ENCODE results near the gene NSG1. TPM values are rescaled to one million over a fixed set of nuclear protein-coding genes. Genes with fewer than 3 reads are reported as not detected.

The NSG1 gene
- total RNA-seq, 4 donors from 2014 or later: 0.13 TPM; not detected in 3

DNA sequence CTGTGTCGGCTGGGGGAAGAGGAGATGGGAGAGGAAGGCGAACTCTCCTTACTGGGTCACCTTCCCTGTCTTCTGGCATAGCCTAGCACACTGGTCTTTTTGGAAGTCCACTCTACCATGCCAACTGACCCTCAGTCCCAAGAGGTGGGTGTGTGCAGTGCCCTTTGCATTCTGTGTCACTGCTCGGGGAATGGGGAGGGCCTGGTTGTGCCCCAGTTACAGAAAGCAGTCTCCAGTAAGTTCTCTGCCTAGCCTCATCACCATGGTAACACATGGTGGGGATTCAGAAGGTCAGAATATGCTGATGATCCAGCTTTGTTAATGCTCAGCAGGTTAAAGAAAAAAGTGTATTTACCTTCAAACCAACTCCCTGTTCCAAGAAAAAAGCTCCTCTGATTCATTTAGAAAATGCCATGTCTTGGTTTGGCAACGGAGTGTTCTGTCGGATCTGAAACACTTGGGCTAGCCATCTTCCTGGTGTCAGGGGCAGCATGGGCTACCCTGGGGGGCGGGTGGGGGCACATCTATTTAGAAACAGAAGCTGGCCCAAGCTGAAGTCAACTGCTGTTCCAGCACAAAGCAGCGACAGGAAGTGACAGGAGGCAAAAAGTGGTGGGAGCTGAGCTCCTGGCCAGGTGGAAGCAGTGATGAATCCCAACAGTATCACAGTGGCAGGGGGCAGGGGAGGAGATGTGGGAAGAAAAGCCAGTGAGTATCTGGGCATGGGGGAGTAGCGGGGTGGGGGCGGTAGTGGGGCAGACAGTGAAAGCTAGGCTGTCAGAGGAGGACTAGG, 37.0 kb downstream of the NSG1 start:
- no peak for TF ChIP-seq POLR2A (IDR thresholded peaks at IDR 0.05)
- TF ChIP-seq, protein P1, sequence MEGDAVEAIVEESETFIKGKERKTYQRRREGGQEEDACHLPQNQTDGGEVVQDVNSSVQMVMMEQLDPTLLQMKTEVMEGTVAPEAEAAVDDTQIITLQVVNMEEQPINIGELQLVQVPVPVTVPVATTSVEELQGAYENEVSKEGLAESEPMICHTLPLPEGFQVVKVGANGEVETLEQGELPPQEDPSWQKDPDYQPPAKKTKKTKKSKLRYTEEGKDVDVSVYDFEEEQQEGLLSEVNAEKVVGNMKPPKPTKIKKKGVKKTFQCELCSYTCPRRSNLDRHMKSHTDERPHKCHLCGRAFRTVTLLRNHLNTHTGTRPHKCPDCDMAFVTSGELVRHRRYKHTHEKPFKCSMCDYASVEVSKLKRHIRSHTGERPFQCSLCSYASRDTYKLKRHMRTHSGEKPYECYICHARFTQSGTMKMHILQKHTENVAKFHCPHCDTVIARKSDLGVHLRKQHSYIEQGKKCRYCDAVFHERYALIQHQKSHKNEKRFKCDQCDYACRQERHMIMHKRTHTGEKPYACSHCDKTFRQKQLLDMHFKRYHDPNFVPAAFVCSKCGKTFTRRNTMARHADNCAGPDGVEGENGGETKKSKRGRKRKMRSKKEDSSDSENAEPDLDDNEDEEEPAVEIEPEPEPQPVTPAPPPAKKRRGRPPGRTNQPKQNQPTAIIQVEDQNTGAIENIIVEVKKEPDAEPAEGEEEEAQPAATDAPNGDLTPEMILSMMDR (IDR thresholded peaks at IDR 0.05 in 4 of 5, conservative IDR thresholded peaks at IDR 0.05 in 1 of 5): no peak
- peaks cover 0 to 74% of the 10 kb centered on the region in 2 donors for H3K36me3 ChIP-seq
- intact Hi-C loops (cut with DNase I; ENCODE audit: low total_unique reads): no loop called here
- ATAC-seq (no peak), DNase-seq (no peak)
- H3K27ac ChIP-seq: no peak overlapping the region
- in situ Hi-C loops (cut with MboI; ENCODE audit: low sequenced_read_pairs in 4 of 4): no loop called here
- H3K9me3 ChIP-seq: no peaks in the 10 kb centered on the region
- no peaks in the 10 kb centered on the region for H3K4me1 ChIP-seq
- no peaks in the 10 kb centered on the region for H3K27me3 ChIP-seq
- H3K4me3 ChIP-seq: no peak overlapping the region

DNA sequence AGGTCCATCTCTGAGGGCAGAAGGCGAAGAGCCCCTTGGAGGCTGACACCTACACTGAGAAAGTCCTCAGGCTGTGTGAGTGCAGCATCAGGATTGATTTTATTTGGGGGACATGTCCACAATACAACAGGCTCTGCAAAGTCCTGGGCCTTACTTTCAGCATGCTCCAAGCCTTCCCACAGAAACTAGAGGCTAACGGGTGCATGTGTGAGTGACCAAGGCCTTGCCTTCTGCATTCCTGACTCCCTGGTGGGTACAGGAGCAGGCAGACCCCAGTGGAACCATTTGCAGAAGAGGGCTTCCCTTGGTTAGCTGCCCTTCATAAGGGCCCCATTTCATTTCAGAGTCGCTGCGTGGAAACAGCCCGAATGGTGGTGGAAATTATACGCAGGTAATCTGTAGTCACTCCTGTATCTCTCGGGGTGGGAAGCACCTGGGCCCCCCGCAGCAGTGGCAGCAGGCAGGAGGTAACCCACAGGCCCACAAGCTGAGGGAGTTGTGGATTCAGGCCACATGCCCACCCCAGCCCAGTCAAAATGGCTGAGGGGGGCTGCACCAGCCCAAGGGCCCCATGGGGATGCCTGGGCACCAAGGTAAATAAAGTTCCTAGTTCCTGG, 37.7 kb downstream of the NSG1 start:
- no peak for ATAC-seq
- no peak for DNase-seq
- TF ChIP-seq POLR2A (IDR thresholded peaks at IDR 0.05): no peak
- TF ChIP-seq, protein P1 (IDR thresholded peaks at IDR 0.05 in 4 of 5, conservative IDR thresholded peaks at IDR 0.05 in 1 of 5): no peak
- Histone ChIP-seq H3K4me3 (no peak overlapping the region), H3K4me1 (no peaks in the 10 kb centered on the region), H3K27ac (no peak overlapping the region), H3K27me3 (no peaks in the 10 kb centered on the region), H3K9me3 (no peaks in the 10 kb centered on the region), H3K36me3 (peaks cover 0 to 68% of the 10 kb centered on the region in 2 donors)
- in situ Hi-C loops (cut with MboI; ENCODE audit: low sequenced_read_pairs in 4 of 4) (no loop called here), intact Hi-C loops (cut with DNase I; ENCODE audit: low total_unique reads) (no loop called here)

DNA sequence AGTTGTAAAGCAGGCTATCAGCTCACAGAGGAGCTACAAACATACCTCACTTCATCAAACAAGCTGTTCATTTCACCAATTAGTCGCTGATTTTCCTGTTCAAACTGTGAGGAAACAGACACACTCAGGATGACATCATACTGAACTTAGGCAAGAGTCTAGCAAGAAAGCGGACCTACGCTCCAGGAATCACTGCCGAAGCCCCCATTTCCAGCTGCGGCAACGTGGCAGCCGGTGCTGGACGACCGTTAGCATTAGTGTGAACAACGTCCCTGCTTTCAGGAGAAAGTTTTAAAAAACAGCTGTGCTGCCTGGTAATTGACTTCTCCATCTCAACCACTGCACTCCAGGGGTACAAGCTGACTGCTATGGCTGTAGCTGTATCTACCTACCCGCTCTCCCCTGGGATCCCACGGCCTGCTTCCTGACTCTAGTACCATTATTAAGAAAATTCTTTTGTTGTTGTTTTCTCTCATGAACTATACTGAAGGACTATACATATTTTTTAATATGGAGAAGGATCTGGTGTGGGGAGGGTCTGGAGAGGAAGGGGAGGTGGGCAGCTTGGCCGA, 38.3 kb downstream of the NSG1 start:
- in situ Hi-C loops (cut with MboI; ENCODE audit: low sequenced_read_pairs in 4 of 4): no loop called here
- H3K4me1 ChIP-seq: no peaks in the 10 kb centered on the region
- no peaks in the 10 kb centered on the region for H3K27me3 ChIP-seq
- peaks cover 0 to 66% of the 10 kb centered on the region in 2 donors for H3K36me3 ChIP-seq
- ATAC-seq (no peak), DNase-seq (no peak)
- no peaks in the 10 kb centered on the region for H3K9me3 ChIP-seq
- TF ChIP-seq POLR2A (IDR thresholded peaks at IDR 0.05): no peak
- TF ChIP-seq, protein P1 (IDR thresholded peaks at IDR 0.05 in 4 of 5, conservative IDR thresholded peaks at IDR 0.05 in 1 of 5): no peak
- intact Hi-C loops (cut with DNase I; ENCODE audit: low total_unique reads): no loop called here
- no peak overlapping the region for H3K4me3 ChIP-seq
- H3K27ac ChIP-seq: no peak overlapping the region

DNA sequence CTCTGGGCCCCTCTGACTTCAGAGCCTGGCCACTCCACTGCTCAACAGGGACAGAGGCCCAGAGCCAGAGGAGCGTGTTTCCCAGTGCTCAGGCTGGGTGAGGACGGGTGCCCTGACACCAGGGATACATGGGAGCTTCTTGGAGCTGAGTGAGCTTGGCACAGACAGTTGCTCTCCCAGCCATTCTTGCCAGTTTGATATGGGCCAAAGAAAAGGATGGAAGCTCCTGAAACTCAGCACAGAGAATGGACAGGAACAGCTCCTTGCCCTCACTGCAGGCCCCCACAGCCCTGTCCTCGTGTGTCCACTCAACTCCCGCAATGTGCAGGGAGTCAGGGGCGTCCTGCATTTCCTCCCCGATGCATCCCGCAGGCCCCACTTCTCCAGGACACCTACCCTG, 38.8 kb downstream of the NSG1 start:
- intact Hi-C loops (cut with DNase I; ENCODE audit: low total_unique reads): no loop called here
- Histone ChIP-seq H3K4me1 (no peaks in the 10 kb centered on the region), H3K27ac (no peak overlapping the region), H3K9me3 (no peaks in the 10 kb centered on the region), H3K4me3 (no peak overlapping the region), H3K27me3 (no peaks in the 10 kb centered on the region), H3K36me3 (peaks cover 0 to 61% of the 10 kb centered on the region in 2 donors)
- in situ Hi-C loops (cut with MboI; ENCODE audit: low sequenced_read_pairs in 4 of 4): no loop called here
- no peak for DNase-seq
- no peak for TF ChIP-seq POLR2A (IDR thresholded peaks at IDR 0.05)
- TF ChIP-seq, protein P1 (IDR thresholded peaks at IDR 0.05 in 4 of 5, conservative IDR thresholded peaks at IDR 0.05 in 1 of 5): no peak
- no peak for ATAC-seq

Data from gastrocnemius medialis (tissue), 4 donors.